BE2C (cell line): Measurements from ENCODE around the gene PPM1H.
"Not testable (repeated sequence)": the region's sequence is repeated elsewhere in the genome, so short reads cannot be mapped to it uniquely, and the experiment has no call there.

Source experiments
- DNase-seq: peaks from one replicate; pipeline ENCODE4 v3.0.0-alpha.2; 2020
- H3K27me3 ChIP-seq: fragments of 250-450 bp; sonication (Bioruptor Pico); 2 replicates; pipeline ENCODE4 v1.5.1; 2020; ENCODE audit warnings: mild to moderate bottlenecking
- H3K36me3 ChIP-seq: fragments of 250-450 bp; sonication (Bioruptor Pico); 2 replicates; pipeline ENCODE4 v1.5.1; 2020; ENCODE audit warnings: mild to moderate bottlenecking
- H3K4me1 ChIP-seq: fragments of 250-450 bp; sonication (Bioruptor Pico); 2 replicates; pipeline ENCODE4 v1.5.1; 2020
- H3K4me3 ChIP-seq: 2 replicates; pipeline ENCODE4 v1.5.1; 2011; ENCODE audit warnings: low read depth, low read length
- H3K9me3 ChIP-seq: fragments of 250-450 bp; sonication (Bioruptor Pico); 2 replicates; pipeline ENCODE4 v1.5.1; 2020
- TF ChIP-seq, protein P1 (sequence below): IDR thresholded peaks from 2 replicates; pipeline ENCODE4 v1.5.1; 2012; ENCODE audit warnings: mild to moderate bottlenecking, low read depth, low read length

PPM1H gene

DNA sequence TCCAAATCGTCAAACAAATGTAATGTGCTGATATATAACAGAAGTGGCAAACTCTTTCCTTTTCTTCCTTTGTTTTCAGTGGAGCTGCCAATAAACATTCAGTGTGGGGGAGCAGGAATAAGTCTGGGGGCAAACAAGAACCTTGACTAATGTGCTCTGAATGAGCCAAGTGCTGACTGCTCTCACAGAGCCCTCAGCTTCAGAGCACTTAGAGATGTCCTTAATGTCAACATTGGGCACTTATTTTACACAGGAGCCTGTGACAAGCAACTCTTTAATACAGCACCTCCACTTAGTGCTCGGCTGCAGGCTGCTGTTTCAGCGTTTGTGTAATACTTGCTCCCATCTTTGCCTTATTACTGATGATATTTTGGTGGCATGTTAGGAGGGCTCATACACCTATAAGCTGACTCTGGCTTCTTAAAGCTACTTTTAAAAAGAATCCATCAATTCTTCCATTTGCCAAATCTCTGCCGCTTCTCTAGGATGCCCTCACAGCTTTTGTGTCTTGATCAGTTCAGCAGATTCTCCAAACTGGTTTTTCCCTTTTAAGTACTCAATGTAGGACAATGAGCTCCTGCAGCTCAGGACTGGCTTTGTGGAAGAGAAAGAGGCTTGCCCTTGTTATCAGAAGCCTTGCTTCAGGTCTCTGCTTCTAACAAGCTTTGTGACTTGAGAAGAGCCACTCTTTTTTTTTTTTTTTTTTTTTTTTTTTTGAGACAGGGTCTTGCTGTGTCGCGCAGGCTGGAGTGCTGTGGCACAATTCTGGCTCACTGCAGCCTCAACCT is 261.7 kb downstream of the PPM1H start:
- Histone ChIP-seq H3K4me3 (no peak overlapping the region), H3K36me3 (no peaks in the 10 kb centered on the region), H3K27me3 (no peaks in the 10 kb centered on the region; the same call in none of the 2 replicates), H3K4me1 (no peaks in the 10 kb centered on the region), H3K9me3 (no peaks in the 10 kb centered on the region)
- DNase-seq: no peak
- TF ChIP-seq, protein P1, sequence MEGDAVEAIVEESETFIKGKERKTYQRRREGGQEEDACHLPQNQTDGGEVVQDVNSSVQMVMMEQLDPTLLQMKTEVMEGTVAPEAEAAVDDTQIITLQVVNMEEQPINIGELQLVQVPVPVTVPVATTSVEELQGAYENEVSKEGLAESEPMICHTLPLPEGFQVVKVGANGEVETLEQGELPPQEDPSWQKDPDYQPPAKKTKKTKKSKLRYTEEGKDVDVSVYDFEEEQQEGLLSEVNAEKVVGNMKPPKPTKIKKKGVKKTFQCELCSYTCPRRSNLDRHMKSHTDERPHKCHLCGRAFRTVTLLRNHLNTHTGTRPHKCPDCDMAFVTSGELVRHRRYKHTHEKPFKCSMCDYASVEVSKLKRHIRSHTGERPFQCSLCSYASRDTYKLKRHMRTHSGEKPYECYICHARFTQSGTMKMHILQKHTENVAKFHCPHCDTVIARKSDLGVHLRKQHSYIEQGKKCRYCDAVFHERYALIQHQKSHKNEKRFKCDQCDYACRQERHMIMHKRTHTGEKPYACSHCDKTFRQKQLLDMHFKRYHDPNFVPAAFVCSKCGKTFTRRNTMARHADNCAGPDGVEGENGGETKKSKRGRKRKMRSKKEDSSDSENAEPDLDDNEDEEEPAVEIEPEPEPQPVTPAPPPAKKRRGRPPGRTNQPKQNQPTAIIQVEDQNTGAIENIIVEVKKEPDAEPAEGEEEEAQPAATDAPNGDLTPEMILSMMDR: no peak

DNA sequence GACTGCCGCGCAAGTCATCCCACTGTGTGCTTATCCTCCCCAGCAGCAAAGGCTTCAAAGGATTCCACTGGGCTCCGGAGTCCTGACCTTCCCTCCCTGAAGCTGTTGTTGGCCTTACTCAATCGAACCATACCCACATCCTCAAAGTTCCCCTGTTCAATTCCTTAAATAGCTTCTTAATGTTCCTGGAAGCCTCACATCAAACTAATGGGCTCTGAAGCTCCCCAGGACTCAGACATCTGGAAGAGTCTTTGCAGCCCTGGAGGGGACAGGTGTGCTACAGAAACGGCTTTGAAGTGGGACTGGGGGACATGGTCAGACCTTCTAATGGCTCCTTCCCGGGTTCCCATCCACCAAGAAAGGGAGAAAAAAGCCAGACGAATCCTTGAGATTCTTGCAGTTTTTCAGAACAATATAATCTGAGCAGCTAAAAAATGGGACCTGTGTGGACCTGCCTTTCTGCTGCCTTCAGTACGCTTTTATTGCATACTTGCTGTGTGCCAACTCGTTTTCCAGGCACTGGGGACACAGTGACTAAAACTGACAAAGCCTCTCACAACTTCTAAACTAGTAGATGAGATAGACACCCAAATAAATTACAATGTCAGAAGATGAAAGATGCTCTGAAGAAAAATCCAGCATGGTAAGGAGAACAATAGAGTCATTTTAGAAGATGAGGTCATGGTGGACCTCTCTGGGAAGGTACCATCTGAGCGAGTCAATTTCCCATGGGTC is 263.8 kb downstream of the PPM1H start:
- Histone ChIP-seq H3K4me1 (no peaks in the 10 kb centered on the region), H3K9me3 (no peaks in the 10 kb centered on the region), H3K36me3 (no peaks in the 10 kb centered on the region), H3K4me3 (no peak overlapping the region), H3K27me3 (no peaks in the 10 kb centered on the region; the same call in none of the 2 replicates)
- DNase-seq: no peak
- TF ChIP-seq, protein P1: no peak

GRCh38 chr12:62668782-62669181 is 266.2 kb downstream of the PPM1H start:
- no peak for DNase-seq
- TF ChIP-seq, protein P1: no peak
- no peaks in the 10 kb centered on the region for H3K4me1 ChIP-seq
- no peaks in the 10 kb centered on the region for H3K36me3 ChIP-seq
- H3K4me3 ChIP-seq: no peak overlapping the region
- H3K27me3 ChIP-seq: no peaks in the 10 kb centered on the region; the same call in 1 of the 2 replicates
- no peaks in the 10 kb centered on the region for H3K9me3 ChIP-seq

- DNase-seq, H3K36me3 ChIP-seq, H3K9me3 ChIP-seq, H3K4me3 ChIP-seq, H3K4me1 ChIP-seq, H3K27me3 ChIP-seq: not testable (repeated sequence)
These were observed 270.0 kb downstream of the PPM1H start for GRCh38 chr12:62664951-62665350.

- no peak overlapping the region for H3K4me3 ChIP-seq
- no peaks in the 10 kb centered on the region for H3K27me3 ChIP-seq
- H3K36me3 ChIP-seq: no peaks in the 10 kb centered on the region
- TF ChIP-seq, protein P1: no peak
- H3K4me1 ChIP-seq: no peaks in the 10 kb centered on the region
- DNase-seq: no peak
- H3K9me3 ChIP-seq: no peaks in the 10 kb centered on the region
These were observed 274.2 kb downstream of the PPM1H start for GRCh38 chr12:62660756-62661155.

- Histone ChIP-seq H3K4me1 (no peaks in the 10 kb centered on the region), H3K36me3 (no peaks in the 10 kb centered on the region), H3K27me3 (no peaks in the 10 kb centered on the region), H3K4me3 (no peak overlapping the region), H3K9me3 (no peaks in the 10 kb centered on the region)
- no peak for DNase-seq
- TF ChIP-seq, protein P1: no peak
These were observed 275.3 kb downstream of the PPM1H start for GRCh38 chr12:62659453-62660295.
